Measurements from ENCODE around the gene GALNTL6.

GALNTL6 gene

GRCh38 chr4:172243551-172243950 is 430.3 kb downstream of the GALNTL6 start:
- no peak for DNase-seq

GRCh38 chr4:172245516-172245915 is 432.3 kb downstream of the GALNTL6 start:
- no peak for DNase-seq

GRCh38 chr4:172253409-172253808 is 440.2 kb downstream of the GALNTL6 start:
- no peak for DNase-seq

GRCh38 chr4:172256820-172257219 is 443.6 kb downstream of the GALNTL6 start:
- no peak for DNase-seq

GRCh38 chr4:172270397-172270796 is 457.2 kb downstream of the GALNTL6 start:
- DNase-seq: peak; percentile 67

- DNase-seq: no peak
These were observed 473.9 kb downstream of the GALNTL6 start for GRCh38 chr4:172287117-172287516.

DNA sequence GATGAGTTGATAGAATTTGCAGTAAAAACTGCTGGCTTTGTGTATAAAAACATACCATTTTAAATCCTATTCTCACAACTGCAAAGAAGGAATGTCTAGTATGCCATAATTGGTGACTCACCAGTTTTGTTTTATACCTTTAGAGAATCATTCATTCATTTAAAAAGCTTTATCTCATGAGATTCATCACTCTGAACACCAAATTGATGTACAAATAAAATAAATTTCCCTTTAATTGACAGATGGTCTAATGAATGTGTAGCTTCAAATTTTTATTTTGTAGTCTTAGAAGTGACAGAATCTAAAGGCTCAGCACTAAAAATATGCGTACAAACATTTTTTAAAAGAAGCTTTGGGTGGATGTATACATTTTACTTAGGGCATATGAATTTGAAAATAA is 492.5 kb downstream of the GALNTL6 start:
- DNase-seq: no peak

- DNase-seq: no peak
These were observed 494.9 kb downstream of the GALNTL6 start for GRCh38 chr4:172308078-172308477.

DNA sequence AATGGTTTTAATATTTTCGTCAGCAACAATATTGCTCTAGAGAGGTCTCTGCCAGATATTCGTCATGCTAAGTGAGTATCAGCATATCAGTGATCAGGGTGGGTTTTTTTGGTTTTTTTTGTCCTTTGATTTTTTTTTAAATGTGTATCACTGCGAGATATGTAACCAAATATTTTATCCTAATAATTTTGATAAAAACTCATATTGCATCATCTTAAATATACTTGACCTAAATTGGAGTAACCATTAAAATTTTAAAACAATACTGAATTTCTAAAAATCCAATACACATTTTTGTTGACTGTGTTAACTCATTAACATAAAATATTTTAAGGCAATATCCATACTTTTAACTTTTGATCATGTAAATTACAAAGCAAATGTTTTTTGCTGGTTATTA is 498.5 kb downstream of the GALNTL6 start:
- no peak for DNase-seq

GRCh38 chr4:172323288-172323687 is 510.1 kb downstream of the GALNTL6 start:
- DNase-seq: no peak

DNA sequence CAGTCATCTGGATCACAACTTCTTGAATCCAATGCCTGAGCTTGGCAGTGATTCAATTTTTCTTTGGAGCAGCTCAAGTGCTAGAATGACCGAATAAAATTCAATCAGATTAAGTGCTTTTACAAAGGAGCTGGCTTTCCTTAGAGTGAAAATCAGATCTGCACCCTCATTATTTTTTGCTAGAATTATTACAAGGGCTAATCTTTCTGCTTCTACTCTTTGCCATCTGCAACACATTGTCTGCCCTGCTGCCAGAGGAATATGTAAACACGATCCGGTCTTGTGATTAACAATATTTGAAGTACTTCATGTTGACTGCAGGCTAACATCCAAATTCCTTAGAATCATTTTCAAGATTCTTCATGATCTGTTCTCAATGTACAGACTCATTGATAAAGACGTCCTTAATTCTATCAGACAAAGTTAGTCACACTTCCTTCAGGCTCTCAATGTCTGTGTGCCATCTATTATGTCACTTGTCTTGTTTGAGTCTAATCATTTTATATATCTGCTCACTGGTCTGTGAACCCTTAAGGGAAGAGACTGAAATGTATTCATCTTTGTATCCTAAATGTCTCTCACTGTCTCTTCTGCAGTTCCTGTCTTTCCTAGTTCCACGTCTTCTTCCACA is 531.2 kb downstream of the GALNTL6 start:
- peak; percentile 29 for DNase-seq

DNA sequence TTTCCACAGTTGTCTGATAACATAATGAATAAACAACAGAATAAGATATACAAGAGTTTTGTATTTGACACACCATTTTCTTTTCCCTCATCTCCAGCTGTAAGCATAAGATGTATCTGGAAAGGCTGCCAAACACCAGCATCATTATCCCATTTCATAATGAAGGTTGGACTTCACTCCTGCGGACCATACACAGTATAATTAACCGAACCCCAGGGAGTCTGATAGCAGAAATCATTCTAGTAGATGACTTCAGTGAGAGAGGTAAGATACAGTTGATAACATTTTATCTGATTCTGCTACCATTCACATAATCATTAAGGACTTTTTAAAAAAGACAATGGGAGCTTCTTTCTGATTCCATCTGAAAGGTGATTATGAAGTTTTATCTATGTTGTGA is 535.2 kb downstream of the GALNTL6 start:
- peak; percentile 31 for DNase-seq

GRCh38 chr4:172352356-172352755 is 539.2 kb downstream of the GALNTL6 start:
- no peak for DNase-seq

GRCh38 chr4:172356016-172356415 is 542.8 kb downstream of the GALNTL6 start:
- DNase-seq: no peak

DNA sequence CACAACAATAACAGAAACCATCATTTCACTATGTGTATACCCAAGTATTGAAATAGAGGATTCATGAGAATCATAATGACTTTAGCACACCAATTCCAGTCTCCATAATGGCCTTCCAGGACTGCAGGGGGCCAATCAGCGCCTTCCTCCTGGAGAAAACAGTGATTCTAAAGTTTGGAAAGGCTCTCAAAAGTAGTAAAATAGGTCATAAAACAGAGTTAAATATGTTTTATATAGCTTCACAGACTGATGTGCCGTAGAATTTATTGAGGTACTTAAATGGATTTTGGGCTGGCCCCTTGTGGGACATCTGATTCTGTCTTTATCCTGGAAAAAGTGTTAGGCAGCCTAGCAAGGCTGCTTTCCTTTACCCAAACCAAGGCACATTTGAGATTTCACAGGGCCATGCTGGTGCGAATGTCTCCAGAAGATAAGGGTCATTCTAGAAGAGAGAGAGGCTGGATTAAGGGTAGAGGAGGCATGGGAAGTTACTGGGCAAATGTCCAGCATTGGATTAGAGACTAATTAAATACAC is 543.9 kb downstream of the GALNTL6 start:
- no peak for DNase-seq

DNA sequence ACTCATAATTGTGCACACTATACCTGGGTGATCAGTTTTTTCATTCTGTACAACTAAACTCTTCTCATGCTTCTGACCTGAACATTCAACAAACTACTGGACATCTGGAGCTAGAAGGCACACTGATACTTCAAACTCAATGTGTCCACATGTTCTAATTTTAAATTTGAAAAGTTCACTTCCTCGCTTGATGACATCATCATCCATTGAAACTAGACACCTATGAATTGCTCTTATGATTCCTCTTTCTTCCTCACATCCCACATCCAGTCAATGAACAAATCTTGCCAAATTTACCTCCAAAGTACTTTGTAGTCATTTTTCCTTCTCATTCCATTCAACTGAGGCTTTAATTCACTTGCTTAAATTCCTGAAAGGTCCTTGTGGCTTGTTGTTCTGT is 549.4 kb downstream of the GALNTL6 start:
- no peak for DNase-seq

GRCh38 chr4:172369471-172369959 is 556.3 kb downstream of the GALNTL6 start:
- DNase-seq: no peak

- no peak for DNase-seq
These were observed 564.4 kb downstream of the GALNTL6 start for GRCh38 chr4:172377486-172378140.

DNA sequence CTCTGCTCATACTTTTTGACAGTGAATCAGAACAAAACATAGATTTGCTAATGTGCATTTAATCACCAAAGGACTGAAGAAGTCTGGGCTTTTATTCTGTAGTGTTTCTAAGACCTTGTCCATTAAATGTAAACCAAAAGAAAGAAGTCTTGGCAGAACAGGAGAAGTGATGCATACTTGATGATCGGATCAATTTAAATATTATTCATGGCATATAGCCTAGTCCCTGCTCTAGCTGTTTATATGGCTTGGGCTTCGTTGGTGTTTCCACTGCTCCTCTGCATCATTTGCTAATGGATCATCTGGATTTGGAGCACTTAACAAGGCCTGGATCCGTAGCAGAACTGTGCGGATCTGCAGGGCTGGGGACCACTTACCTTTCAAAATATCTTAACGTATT is 566.6 kb downstream of the GALNTL6 start:
- DNase-seq: no peak

DNA sequence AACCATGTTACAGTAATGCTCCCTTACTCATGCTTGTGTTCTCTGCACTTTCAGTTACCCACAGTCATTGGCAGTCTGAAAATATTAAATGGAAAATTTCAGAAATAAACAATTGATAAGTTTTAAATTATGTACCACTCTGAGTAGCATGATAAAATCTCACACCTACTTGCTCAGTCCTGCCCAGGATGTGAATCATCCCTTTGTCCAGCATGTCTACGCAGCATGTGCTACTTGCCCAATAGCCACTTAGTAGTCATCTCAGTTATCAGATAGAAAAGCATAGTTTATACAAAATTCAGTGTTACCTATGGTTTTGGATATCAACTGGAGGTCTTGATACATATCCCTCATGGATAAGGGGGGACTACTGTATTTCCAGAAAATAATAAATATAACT is 577.1 kb downstream of the GALNTL6 start:
- DNase-seq: no peak

DNA sequence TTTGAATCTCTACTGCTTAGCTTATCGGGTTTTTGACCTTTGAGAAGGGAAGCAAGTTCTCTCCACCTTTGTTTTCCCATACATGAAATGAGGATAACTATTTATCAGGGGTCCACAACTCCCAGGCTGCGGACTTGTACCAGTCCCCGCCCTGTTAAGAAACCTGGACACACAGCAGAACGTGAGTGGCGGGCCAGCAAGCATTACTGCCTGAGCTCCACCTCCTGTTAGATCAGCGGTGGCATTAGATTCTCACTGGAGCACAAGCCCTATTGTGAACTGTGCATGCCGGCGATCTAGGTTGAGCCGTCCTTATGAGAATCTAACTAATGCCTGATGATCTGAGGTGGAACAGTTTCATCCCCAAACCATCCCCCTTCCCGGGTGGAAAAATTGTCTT is 579.5 kb downstream of the GALNTL6 start:
- DNase-seq: no peak

DNA sequence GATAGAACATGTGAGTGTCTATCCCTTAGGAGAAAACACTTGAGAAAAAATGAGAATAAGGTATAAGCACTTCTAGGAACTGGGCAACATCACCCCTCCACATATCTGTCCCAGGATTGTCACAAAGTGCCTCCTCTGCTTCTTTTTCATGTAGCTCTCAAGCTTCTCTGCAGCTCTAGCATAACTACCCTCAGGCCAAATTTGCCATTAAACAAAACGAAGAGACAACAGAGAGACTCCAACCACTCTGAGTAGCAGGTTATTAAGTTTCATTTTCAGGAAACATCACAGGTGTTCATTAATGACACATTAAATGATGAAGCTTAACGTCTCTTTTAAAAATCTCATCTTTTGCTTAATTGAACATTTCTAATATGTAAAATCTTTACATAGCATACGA is 580.0 kb downstream of the GALNTL6 start:
- DNase-seq: peak; percentile 80

- DNase-seq: peak; percentile 97
These were observed 591.5 kb downstream of the GALNTL6 start for GRCh38 chr4:172404676-172405075.

GRCh38 chr4:172410363-172410762 is 597.2 kb downstream of the GALNTL6 start:
- no peak for DNase-seq

- peak; percentile 56 for DNase-seq
These were observed 597.9 kb downstream of the GALNTL6 start for GRCh38 chr4:172411149-172411548.
